GM21825 (cell line): ENCODE results near the gene GNAL.

Experiments
- ATAC-seq: cut with Tn5 transposase; IDR thresholded peaks from one replicate; pipeline ENCODE4 v1.9.1; 2021; ENCODE audit warnings: mild to moderate bottlenecking, moderate library complexity; ENCODE audit not compliant: unreplicated experiment

Gene GNAL

GRCh38 chr18:11759456-11759855 lies 70.4 kb downstream of the GNAL start:
- no peak for ATAC-seq

- ATAC-seq, result no peak
Measured at GRCh38 chr18:11760498-11761167, 71.6 kb downstream of the GNAL start.

- ATAC-seq, result no peak
Measured at GRCh38 chr18:11761553-11761952, 72.5 kb downstream of the GNAL start.

GRCh38 chr18:11762429-11762828 lies 73.4 kb downstream of the GNAL start:
- no peak for ATAC-seq

- no peak for ATAC-seq
Measured at GRCh38 chr18:11767329-11767728, 78.3 kb downstream of the GNAL start.

GRCh38 chr18:11767935-11768334 lies 78.9 kb downstream of the GNAL start:
- ATAC-seq, result no peak

GRCh38 chr18:11775436-11776174 lies 86.5 kb downstream of the GNAL start:
- no peak for ATAC-seq

- no peak for ATAC-seq
Measured at GRCh38 chr18:11780042-11780441, 91.0 kb downstream of the GNAL start.

- ATAC-seq, result no peak
Measured at GRCh38 chr18:11783716-11784331, 94.8 kb downstream of the GNAL start.

GRCh38 chr18:11784674-11785304 lies 95.7 kb downstream of the GNAL start:
- ATAC-seq, result no peak

- ATAC-seq, result no peak
Measured at GRCh38 chr18:11785444-11786055, 96.5 kb downstream of the GNAL start.

GRCh38 chr18:11789716-11790510 lies 100.8 kb downstream of the GNAL start:
- ATAC-seq, result no peak

GRCh38 chr18:11791131-11791530 lies 102.1 kb downstream of the GNAL start:
- no peak for ATAC-seq

GRCh38 chr18:11792632-11793031 lies 103.6 kb downstream of the GNAL start:
- no peak for ATAC-seq

- ATAC-seq, result no peak
Measured at GRCh38 chr18:11794195-11794594, 105.1 kb downstream of the GNAL start.

GRCh38 chr18:11795916-11796315 lies 106.9 kb downstream of the GNAL start:
- ATAC-seq, result no peak

GRCh38 chr18:11798271-11798670 lies 109.2 kb downstream of the GNAL start:
- ATAC-seq, result no peak

- ATAC-seq, result no peak
Measured at GRCh38 chr18:11799066-11799465, 110.0 kb downstream of the GNAL start.

- ATAC-seq, result no peak
Measured at GRCh38 chr18:11800566-11801334, 111.7 kb downstream of the GNAL start.

- no peak for ATAC-seq
Measured at GRCh38 chr18:11801573-11801972, 112.5 kb downstream of the GNAL start.
